Astrocyte of the spinal cord (primary cell): ENCODE data around the gene NSG1.

Source experiments
- DNase-seq: peaks from one replicate; pipeline ENCODE4 v3.0.0; 2011; ENCODE audit warnings: low read depth, low spot score
- H3K4me3 ChIP-seq: 2 replicates; pipeline ENCODE4 v1.5.1; 2011; ENCODE audit warnings: low read depth, mild to moderate bottlenecking, low read length, moderate library complexity
- in situ Hi-C: cut with HindIII; loops from 2 replicates; pipeline ENCODE4 v1.10.0; 2017; ENCODE audit warnings: low sequenced_read_pairs
- TF ChIP-seq, protein P1 (sequence below): IDR thresholded peaks from 2 replicates; pipeline ENCODE4 v1.5.1; 2012; ENCODE audit warnings: low read depth, mild to moderate bottlenecking, low read length, inconsistent platforms

Gene NSG1

DNA sequence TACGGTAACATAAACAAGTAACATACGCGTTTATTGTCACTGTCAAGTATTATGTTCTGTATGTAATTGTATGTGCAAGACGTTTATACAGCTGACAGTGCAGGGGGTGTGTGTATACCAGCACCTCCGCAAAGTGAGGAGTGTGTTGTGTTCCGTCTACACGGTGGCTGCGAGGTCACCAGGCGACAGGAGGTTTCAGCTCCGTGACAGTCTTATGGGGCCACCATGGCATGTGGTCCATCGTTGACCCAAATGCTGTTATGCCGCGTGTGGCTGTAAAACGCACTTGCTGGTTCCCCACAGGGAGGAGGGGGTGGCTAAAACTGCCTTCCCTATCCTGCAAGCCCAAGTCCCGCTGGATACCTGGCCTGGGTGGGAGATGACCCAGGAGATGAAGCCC is 25.0 kb downstream of the NSG1 start:
- in situ Hi-C loops, result no loop called here
- TF ChIP-seq, protein P1, sequence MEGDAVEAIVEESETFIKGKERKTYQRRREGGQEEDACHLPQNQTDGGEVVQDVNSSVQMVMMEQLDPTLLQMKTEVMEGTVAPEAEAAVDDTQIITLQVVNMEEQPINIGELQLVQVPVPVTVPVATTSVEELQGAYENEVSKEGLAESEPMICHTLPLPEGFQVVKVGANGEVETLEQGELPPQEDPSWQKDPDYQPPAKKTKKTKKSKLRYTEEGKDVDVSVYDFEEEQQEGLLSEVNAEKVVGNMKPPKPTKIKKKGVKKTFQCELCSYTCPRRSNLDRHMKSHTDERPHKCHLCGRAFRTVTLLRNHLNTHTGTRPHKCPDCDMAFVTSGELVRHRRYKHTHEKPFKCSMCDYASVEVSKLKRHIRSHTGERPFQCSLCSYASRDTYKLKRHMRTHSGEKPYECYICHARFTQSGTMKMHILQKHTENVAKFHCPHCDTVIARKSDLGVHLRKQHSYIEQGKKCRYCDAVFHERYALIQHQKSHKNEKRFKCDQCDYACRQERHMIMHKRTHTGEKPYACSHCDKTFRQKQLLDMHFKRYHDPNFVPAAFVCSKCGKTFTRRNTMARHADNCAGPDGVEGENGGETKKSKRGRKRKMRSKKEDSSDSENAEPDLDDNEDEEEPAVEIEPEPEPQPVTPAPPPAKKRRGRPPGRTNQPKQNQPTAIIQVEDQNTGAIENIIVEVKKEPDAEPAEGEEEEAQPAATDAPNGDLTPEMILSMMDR, result no peak
- no peak overlapping the region for H3K4me3 ChIP-seq
- DNase-seq, result no peak

DNA sequence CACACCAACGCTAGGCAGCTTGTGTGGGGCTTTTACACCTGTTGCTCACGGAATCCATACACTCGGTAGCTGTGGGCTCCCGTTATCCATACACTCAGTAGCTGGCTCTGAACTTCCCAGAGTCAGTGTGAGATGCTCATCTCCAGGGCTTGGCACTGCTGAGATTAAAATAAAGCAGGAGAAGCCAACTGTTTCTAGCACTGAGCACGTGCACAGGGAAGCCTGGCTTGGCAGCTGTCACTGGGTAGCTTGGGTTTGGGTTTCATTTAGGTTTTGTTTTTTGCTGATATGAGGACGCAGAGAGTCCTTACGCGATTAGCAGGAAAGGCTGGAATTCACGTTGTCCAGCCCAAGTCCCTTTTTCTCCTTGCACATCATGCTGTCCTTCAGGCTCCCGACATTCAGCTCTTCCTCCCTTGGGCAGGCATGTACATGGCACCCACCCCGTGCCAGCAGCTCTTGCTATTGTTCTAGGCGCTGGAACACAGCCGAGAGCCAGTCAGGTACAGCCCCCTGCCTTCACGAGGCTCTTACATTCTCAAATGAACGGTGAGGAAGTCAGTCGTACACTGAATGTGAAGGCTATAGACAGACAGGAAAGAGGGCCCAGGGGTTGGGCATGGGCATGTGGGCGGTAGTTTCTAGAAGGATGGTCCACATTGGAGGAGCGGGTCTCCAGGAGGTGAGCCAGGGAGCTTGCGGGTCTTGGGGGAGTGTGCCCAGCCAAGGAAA is 25.9 kb downstream of the NSG1 start:
- DNase-seq, result no peak
- in situ Hi-C loops, result no loop called here
- H3K4me3 ChIP-seq, result no peak overlapping the region
- TF ChIP-seq, protein P1, result no peak

DNA sequence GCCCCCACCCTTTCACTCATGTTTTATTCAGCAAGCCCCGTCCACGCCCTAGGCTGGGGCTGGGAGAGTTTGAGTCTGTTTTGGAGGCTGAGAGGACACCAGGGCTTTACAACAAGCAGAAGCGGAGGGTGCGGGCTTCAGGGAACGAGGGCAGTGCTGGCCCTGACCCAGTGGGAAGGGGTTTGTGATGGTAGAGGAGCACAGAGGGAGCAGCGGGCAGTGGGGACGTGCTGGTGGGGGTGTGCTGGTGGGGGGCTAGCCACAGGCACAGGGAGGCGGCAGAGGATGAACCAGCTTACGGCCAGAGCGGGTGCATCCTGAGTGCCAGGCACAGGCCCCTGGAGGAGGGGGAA is 26.4 kb downstream of the NSG1 start:
- H3K4me3 ChIP-seq, result no peak overlapping the region
- TF ChIP-seq, protein P1, result no peak
- DNase-seq, result no peak
- in situ Hi-C loops, result no loop called here

DNA sequence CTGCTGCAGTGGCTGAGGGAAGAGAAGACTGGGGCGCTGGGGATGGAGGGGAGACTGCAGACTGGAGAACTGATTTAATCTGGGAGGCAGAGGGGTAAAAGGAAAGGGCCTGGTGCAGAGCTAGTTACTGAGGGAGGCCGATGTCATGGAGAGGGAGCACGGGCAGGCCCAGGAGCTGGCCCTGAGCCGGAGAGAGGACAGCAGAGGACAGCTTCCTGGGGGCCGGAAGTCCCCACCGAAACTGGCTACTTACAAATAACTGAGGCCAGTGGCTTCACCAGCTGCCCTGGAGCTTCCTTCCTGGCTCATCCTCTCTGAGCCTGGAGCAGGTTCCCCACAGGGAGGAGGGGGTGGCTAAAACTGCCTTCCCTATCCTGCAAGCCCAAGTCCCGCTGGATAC is 26.9 kb downstream of the NSG1 start:
- DNase-seq, result no peak
- H3K4me3 ChIP-seq, result no peak overlapping the region
- in situ Hi-C loops, result no loop called here
- TF ChIP-seq, protein P1, result no peak

DNA sequence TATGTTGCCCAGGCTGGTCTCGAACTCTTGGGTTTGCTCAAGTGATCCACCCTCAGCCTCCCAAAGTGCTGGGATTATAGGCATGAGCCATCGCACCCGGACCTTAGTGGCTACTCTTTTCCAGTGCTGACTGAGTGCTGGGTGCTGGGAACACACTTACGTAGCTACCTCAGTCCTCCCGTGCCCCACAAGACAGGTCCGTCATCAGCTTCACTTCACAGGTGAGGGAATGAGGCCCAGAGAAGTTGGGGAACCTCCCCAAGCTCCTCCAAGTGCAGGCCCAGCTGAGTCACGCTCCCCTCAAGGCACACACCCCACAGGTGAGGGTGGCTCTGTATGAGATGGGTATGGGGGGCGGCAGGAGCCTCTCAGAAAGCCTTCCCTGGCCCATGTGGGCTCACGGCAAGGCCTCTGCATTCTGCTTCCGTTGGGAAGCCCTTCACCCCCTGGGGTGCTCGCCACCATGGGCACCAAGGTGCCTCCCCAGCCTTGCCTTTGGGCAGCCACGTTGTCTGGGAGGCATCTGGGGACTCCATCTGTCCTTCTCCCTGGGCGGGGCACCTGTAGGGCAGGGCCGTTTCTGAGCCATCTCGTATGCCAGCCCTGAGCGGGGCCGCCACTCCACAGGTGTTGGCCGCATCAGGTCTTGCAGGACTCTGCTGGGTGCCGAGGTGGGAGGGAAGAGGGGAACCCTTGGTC is 28.4 kb downstream of the NSG1 start:
- H3K4me3 ChIP-seq, result no peak overlapping the region
- no peak for DNase-seq
- in situ Hi-C loops, result no loop called here
- TF ChIP-seq, protein P1, result no peak

DNA sequence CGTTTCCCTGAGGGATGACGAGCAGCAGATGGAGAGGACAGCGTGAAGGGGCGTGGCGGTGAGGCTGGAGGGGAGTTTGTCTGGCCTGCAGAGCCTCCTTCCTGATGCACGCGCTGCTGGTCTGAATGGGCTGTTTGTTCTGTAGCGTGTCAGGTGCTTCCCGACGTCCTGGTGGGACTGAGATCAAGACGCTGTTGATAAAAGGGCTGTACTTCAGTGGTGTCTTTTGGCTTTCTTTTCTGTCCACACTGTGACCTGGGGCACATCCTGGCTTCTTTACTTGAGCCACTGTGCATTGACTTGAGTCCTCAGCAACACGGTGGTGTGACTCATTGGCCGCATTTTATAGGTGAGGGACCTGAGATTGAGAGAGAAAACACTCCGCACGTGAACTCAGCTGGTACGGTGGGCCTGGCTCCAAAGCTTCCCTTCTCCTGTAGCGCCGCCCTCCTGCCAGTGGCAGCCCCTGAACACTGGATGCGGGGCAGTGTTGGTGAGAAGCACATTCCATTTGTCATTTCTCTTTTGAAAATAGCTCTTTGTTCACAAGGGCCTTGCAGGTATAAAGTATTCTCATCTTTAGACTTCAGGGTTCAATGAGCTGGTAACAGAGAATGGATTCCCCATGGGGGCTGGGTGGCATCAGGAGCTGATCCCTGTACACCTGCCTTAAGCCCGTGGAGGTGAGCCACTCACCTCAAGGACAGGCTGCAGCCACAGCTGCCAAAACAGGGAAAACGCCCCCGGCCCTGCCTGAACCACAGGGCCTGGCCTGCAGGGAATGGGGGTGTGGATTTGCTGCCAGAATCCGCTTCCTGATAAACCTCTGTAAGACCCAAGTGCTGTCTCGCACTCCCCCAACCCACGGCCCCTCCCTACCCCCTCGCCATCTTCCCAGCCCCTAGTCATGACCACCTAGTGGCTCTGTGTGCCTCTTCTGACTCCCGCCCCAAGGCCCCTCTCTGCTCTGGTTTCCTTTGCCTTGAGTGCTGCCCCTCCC is 29.2 kb downstream of the NSG1 start:
- TF ChIP-seq, protein P1, result no peak
- in situ Hi-C loops, result no loop called here
- no peak for DNase-seq
- no peak overlapping the region for H3K4me3 ChIP-seq
